Smooth muscle cell (in vitro differentiated cells): ENCODE measurements around the gene SCTR. TPM values are rescaled to one million over a fixed set of nuclear protein-coding genes. Genes with fewer than 3 reads are reported as not detected.

Experiments used
- DNase-seq: peaks from one replicate; lab custom pipeline; 2025; ENCODE audit not compliant: unreplicated experiment; lab: John Stamatoyannopoulos, UW
- H2AFZ ChIP-seq: fragments of 200-600 bp; sonication (generic); 2 replicates; pipeline ENCODE4 v1.6.0; 2016; ENCODE audit warnings: antibody characterized with exemption, low read depth, mild to moderate bottlenecking
- H3F3A ChIP-seq: fragments of 200-600 bp; sonication (generic); 2 replicates; pipeline ENCODE4 v1.6.0; 2017; ENCODE audit warnings: antibody characterized with exemption, low read depth
- H3K27ac ChIP-seq: fragments of 200-600 bp; sonication (generic); 2 replicates; pipeline ENCODE4 v1.5.1; 2016; ENCODE audit warnings: low read depth, mild to moderate bottlenecking
- H3K27me3 ChIP-seq: fragments of 200-600 bp; sonication (generic); 2 replicates; pipeline ENCODE4 v1.6.1; 2016; ENCODE audit warnings: low read depth, mild to moderate bottlenecking
- H3K36me3 ChIP-seq: fragments of 200-600 bp; sonication (generic); 2 replicates; pipeline ENCODE4 v1.5.1; 2016; ENCODE audit warnings: low read depth
- H3K4me1 ChIP-seq: fragments of 200-600 bp; sonication (generic); 2 replicates; pipeline ENCODE4 v1.5.1; 2016; ENCODE audit warnings: low read depth
- H3K4me2 ChIP-seq: fragments of 200-600 bp; sonication (generic); 2 replicates; pipeline ENCODE4 v1.6.0; 2016; ENCODE audit warnings: mild to moderate bottlenecking
- H3K4me3 ChIP-seq: fragments of 200-600 bp; sonication (generic); 2 replicates; pipeline ENCODE4 v1.5.1; 2016; ENCODE audit warnings: mild to moderate bottlenecking
- H3K79me2 ChIP-seq: fragments of 200-600 bp; sonication (generic); 2 replicates; pipeline ENCODE4 v1.6.0; 2016; ENCODE audit warnings: low read depth, mild to moderate bottlenecking
- H3K9ac ChIP-seq: fragments of 200-600 bp; sonication (generic); 2 replicates; pipeline ENCODE4 v1.6.0; 2016; ENCODE audit warnings: low read depth
- H3K9me3 ChIP-seq: fragments of 200-600 bp; sonication (generic); replicated peaks from 2 replicates; pipeline ENCODE4 v1.5.1; 2016; ENCODE audit warnings: low read depth
- H4K20me1 ChIP-seq: fragments of 200-600 bp; sonication (generic); 2 replicates; pipeline ENCODE4 v1.6.0; 2016; ENCODE audit warnings: low read depth
- CTCF ChIP-seq: fragments of 200-600 bp; sonication (generic); IDR thresholded peaks from 2 replicates; pipeline ENCODE4 v1.5.1; 2017; ENCODE audit warnings: borderline replicate concordance, mild to moderate bottlenecking, antibody characterized with exemption; ENCODE audit not compliant: insufficient read depth, poor library complexity, severe bottlenecking
- WGBS: methylation state at CpG from one replicate; pipeline ENCODE4 v1.1.7; 2016; ENCODE audit warnings: low lambda C conversion rate; 5-methylcytosine and 5-hydroxymethylcytosine counted together
- polyA plus RNA-seq: library from polyadenylated mRNA; unstranded; fragments of >200 nt; fragmentation: Nextera tagmentation; extraction: Ambion mirVana; gene quantifications from 2 replicates; pipeline ENCODE4 v1.2.1, GENCODE V29; 2016
- total RNA-seq: library from RNA; depleted of rRNA; stranded (reverse); fragments of >200 nt; gene quantifications from 2 replicates; pipeline ENCODE4 v1.2.3, GENCODE V29; 2014

The SCTR gene
- total and polyA plus RNA-seq, 2 experiments from 2014 or later = not detected

GRCh38 chr2:119550346-119550745 is 26.1 kb upstream of the SCTR start:
- no peak overlapping the region for H3K9ac ChIP-seq
- H3K4me2 ChIP-seq = no peak overlapping the region
- no peak for TF ChIP-seq CTCF
- no peak for DNase-seq
- H3K36me3 ChIP-seq = no peaks in the 10 kb centered on the region
- H3K4me3 ChIP-seq = no peak overlapping the region
- no peaks in the 10 kb centered on the region for H3K9me3 ChIP-seq
- 93% methylated on average over 2 of the region's 2 CpGs for WGBS
- no peaks in the 10 kb centered on the region for H3K27me3 ChIP-seq
- no peak overlapping the region for H3K27ac ChIP-seq
- no peak overlapping the region for H2AFZ ChIP-seq
- peaks cover 4% of the 10 kb centered on the region for H3F3A ChIP-seq
- no peaks in the 10 kb centered on the region for H3K4me1 ChIP-seq
- H4K20me1 ChIP-seq = no peaks in the 10 kb centered on the region
- no peaks in the 10 kb centered on the region for H3K79me2 ChIP-seq

GRCh38 chr2:119549241-119549640 is 25.0 kb upstream of the SCTR start:
- Histone ChIP-seq H3K9me3 (no peaks in the 10 kb centered on the region), H3F3A (peaks cover 9% of the 10 kb centered on the region), H3K4me1 (no peaks in the 10 kb centered on the region), H3K79me2 (no peaks in the 10 kb centered on the region), H2AFZ (no peak overlapping the region), H3K4me3 (no peak overlapping the region), H3K27ac (no peak overlapping the region), H3K9ac (no peak overlapping the region), H3K27me3 (no peaks in the 10 kb centered on the region), H3K4me2 (no peak overlapping the region), H3K36me3 (no peaks in the 10 kb centered on the region), H4K20me1 (no peaks in the 10 kb centered on the region)
- 97% methylated on average over 1 of the region's 1 CpG for WGBS
- TF ChIP-seq CTCF = no peak
- no peak for DNase-seq

- Histone ChIP-seq H3F3A (peaks cover 9% of the 10 kb centered on the region), H3K36me3 (no peaks in the 10 kb centered on the region), H3K79me2 (no peaks in the 10 kb centered on the region), H3K9ac (no peak overlapping the region), H3K27ac (no peak overlapping the region), H3K4me2 (no peak overlapping the region), H3K4me1 (no peaks in the 10 kb centered on the region), H3K9me3 (no peaks in the 10 kb centered on the region), H2AFZ (no peak overlapping the region), H4K20me1 (no peaks in the 10 kb centered on the region), H3K27me3 (no peaks in the 10 kb centered on the region), H3K4me3 (no peak overlapping the region)
- DNase-seq = no peak
- TF ChIP-seq CTCF = no peak
- 88% methylated on average over 2 of the region's 2 CpGs for WGBS
These were observed 24.3 kb upstream of the SCTR start for GRCh38 chr2:119548516-119549120.

GRCh38 chr2:119546447-119546767 is 22.1 kb upstream of the SCTR start:
- Histone ChIP-seq H3K9ac (no peak overlapping the region), H2AFZ (no peak overlapping the region), H3K4me1 (no peaks in the 10 kb centered on the region), H3K79me2 (no peaks in the 10 kb centered on the region), H3K9me3 (no peaks in the 10 kb centered on the region), H3K27ac (no peak overlapping the region), H3K4me2 (no peak overlapping the region), H3K4me3 (no peak overlapping the region), H3K27me3 (no peaks in the 10 kb centered on the region), H3F3A (peaks cover 9% of the 10 kb centered on the region), H3K36me3 (no peaks in the 10 kb centered on the region), H4K20me1 (no peaks in the 10 kb centered on the region)
- no peak for DNase-seq
- WGBS = 76% methylated on average over 1 of the region's 1 CpG
- TF ChIP-seq CTCF = no peak
